ENCODE measurements around the gene ZNF579. TPM values are rescaled to one million over a fixed set of nuclear protein-coding genes. Genes with fewer than 3 reads are reported as not detected.

Gene ZNF579
- total and polyA plus RNA-seq, 2 of the 8 experiments (the other 6 are each of a cell fraction or from before 2014, with no cell fraction given), result 10.0 to 18.9 TPM

GRCh38 chr19:55606471-55606787, 25.8 kb upstream of the ZNF579 start (continued):
- TF ChIP-seq POLR2AphosphoS5 (IDR thresholded peaks at IDR 0.05; ENCODE audit: low read depth, low read length) (no peak), NANOG (IDR thresholded peaks at IDR 0.05; ENCODE audit: insufficient read depth, low read depth, low read length, poor library complexity, severe bottlenecking) (no peak), SP1 (IDR thresholded peaks at IDR 0.05; ENCODE audit: low read depth, low read length) (no peak), SP2 (IDR thresholded peaks at IDR 0.05; ENCODE audit: low read length) (no peak), BCL11A (IDR thresholded peaks at IDR 0.05; ENCODE audit: low read depth in 2 of 2, low read length in 2 of 2) (no peak), EZH2 (IDR thresholded peaks at IDR 0.05; ENCODE audit: low read depth, low read length, severe bottlenecking) (no peak), GTF2F1 (IDR thresholded peaks at IDR 0.05; ENCODE audit: borderline replicate concordance, low read depth, low read length) (no peak)

Data from H1 (cell line).